RPMI8226 (cell line): ENCODE results near the gene C2orf69.

Experiments used
- DNase-seq: peaks from one replicate; pipeline ENCODE4 v3.0.0-alpha.2; 2015

The C2orf69 gene

DNA sequence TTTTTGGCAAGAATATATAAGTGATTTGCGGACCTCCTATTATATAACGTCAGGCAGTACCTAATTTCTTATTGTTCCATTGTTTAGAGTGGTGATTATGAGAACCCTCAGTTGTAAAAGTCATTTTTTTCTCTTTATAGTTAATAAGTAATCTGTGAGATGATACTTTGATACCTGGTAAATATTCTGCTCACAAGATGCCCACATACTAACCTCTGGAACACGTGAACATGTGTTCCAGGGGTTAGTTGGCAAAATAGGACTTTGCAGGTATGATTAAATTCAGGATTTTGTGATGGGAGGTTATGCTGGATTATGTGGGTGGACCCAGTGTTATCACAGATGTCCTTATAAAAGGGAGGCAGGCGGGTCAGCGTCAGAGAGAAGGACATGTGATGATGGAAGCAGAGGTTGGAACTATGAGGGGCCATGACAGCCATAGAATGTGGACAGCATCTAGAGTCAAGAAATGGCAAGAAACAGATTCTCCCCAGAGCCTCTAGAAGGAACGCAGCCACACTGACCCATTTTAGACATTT, 61.1 kb downstream of the C2orf69 start:
- no peak for DNase-seq

GRCh38 chr2:199973703-199974102, 62.6 kb downstream of the C2orf69 start:
- DNase-seq = no peak

DNA sequence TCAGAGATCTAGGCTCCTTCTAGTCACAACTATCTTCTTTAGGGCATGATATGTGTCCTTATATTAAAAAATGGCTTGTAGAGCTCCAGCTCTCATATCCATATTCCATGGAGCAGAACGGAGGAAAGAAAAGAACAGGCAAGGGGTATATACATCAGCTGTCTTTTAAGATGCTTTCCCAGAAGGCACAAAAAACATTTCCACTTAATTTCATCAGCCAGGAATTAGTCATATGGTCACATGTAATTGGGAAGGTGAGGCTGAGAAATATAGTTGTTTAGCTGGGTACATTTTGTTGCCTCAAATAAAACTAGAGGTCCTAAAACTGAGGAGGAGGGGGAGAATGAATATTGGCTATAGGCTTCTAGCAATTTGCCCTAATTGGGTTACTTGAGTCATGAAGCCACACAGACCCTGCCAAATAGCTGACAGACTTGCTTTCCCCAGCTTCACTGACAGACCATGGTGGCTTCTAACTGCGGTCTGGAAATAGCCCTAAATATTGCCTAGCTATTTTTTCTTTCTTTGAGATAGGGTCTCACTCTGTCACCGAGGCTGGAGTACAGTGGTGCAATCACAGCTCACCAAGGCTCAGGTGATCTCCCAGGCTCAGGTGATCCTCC, 64.3 kb downstream of the C2orf69 start:
- DNase-seq = no peak
